Measurements from ENCODE around the gene TRPC4AP.

The TRPC4AP gene

GRCh38 chr20:35008411-35009342 is 83.9 kb downstream of the TRPC4AP start:
- TF ChIP-seq CTCF (IDR thresholded peaks at IDR 0.05; ENCODE audit: low read depth, low read length): no peak
- no peak overlapping the region for H3K4me3 ChIP-seq (ENCODE audit: low read depth, low read length)

GRCh38 chr20:35007891-35008290 is 84.7 kb downstream of the TRPC4AP start:
- no peak for TF ChIP-seq CTCF (IDR thresholded peaks at IDR 0.05; ENCODE audit: low read depth, low read length)
- no peak overlapping the region for H3K4me3 ChIP-seq (ENCODE audit: low read depth, low read length)

- no peak for TF ChIP-seq CTCF (IDR thresholded peaks at IDR 0.05; ENCODE audit: low read depth, low read length)
- no peak overlapping the region for H3K4me3 ChIP-seq (ENCODE audit: low read depth, low read length)
Observed at GRCh38 chr20:35007413-35007812, 85.2 kb downstream of the TRPC4AP start.

- no peak overlapping the region for H3K4me3 ChIP-seq (ENCODE audit: low read depth, low read length)
- TF ChIP-seq CTCF (IDR thresholded peaks at IDR 0.05; ENCODE audit: low read depth, low read length): no peak
Observed at GRCh38 chr20:35006531-35006971, 86.1 kb downstream of the TRPC4AP start.

GRCh38 chr20:35006009-35006408 is 86.6 kb downstream of the TRPC4AP start:
- H3K4me3 ChIP-seq (ENCODE audit: low read depth, low read length): no peak overlapping the region
- TF ChIP-seq CTCF (IDR thresholded peaks at IDR 0.05; ENCODE audit: low read depth, low read length): no peak

GRCh38 chr20:35005463-35005961 is 87.1 kb downstream of the TRPC4AP start:
- H3K4me3 ChIP-seq (ENCODE audit: low read depth, low read length): no peak overlapping the region
- TF ChIP-seq CTCF (IDR thresholded peaks at IDR 0.05; ENCODE audit: low read depth, low read length): no peak
